ENCODE measurements around the gene FAM187B.
A peak's percentile ranks its signal among the peaks of the same experiment; 100 is the strongest.

The FAM187B gene

DNA sequence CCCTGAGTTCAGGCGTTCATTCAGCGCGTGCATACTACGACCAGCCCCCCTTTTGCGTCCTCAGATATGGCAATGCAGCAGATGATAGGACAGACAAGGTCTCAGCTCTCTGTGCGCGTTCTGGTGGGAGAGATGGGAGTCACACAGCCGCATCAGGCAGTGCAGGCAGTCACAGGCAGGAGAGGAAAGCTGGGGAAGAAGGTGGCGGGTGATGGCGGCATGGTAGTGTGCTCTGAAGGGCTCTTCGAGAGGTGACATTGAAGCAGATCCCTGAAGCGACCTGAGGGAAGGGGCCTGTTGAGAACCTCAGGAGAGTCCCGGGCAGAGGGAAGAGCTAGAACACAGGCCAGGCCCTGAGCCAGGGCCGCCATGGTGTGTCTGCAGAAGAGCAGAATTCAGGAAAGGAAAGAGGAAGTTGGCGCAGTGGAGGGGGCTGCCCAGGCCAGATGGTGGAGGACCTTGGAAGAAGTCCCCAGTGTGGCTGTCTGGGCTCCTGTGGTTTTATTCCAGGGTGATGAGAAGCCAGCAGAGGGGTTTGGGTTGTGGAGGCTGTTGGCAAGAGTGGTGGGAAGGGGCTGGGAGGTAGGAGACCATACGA lies 43.7 kb upstream of the FAM187B start:
- Histone ChIP-seq H3K9me3 (no peaks in the 10 kb centered on the region), H3K27ac (peak overlapping the region; percentile 11), H3K27me3 (no peaks in the 10 kb centered on the region), H3K36me3 (peaks cover 66% of the 10 kb centered on the region), H3K4me1 (ENCODE audit: control insufficient read depth in 1 of 2, insufficient read depth in 1 of 2, low read depth in 1 of 2, low read length in 1 of 2) (peaks cover 18 to 23% of the 10 kb centered on the region in 2 experiments), H3K4me3 (ENCODE audit: low read depth in 1 of 2, low read length in 1 of 2) (no peak overlapping the region)
- TF ChIP-seq, protein P1, sequence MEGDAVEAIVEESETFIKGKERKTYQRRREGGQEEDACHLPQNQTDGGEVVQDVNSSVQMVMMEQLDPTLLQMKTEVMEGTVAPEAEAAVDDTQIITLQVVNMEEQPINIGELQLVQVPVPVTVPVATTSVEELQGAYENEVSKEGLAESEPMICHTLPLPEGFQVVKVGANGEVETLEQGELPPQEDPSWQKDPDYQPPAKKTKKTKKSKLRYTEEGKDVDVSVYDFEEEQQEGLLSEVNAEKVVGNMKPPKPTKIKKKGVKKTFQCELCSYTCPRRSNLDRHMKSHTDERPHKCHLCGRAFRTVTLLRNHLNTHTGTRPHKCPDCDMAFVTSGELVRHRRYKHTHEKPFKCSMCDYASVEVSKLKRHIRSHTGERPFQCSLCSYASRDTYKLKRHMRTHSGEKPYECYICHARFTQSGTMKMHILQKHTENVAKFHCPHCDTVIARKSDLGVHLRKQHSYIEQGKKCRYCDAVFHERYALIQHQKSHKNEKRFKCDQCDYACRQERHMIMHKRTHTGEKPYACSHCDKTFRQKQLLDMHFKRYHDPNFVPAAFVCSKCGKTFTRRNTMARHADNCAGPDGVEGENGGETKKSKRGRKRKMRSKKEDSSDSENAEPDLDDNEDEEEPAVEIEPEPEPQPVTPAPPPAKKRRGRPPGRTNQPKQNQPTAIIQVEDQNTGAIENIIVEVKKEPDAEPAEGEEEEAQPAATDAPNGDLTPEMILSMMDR (IDR thresholded peaks at IDR 0.05), result no peak

DNA sequence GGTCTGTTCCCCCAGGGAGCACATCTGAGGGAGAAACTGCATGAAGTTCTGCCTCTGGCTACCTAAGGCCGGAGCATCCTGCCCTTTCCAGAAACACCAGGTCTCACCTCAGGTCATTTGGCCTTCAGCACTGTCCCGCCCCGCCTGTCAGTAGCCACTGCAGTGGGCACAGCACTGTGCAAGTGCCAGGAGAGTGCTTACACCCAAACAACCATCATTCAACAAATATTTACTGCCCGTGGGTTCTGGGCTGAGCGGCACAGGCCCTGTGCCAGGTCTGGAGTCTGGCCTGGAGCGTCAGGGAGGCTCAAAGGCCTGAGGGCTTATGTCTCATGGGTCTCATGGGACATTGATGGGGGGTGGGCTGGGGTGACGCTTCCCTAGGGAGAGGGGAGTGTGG lies 43.0 kb upstream of the FAM187B start:
- H3K4me1 ChIP-seq (ENCODE audit: control insufficient read depth in 1 of 2, insufficient read depth in 1 of 2, low read depth in 1 of 2, low read length in 1 of 2), result peaks cover 25 to 29% of the 10 kb centered on the region in 2 experiments
- no peaks in the 10 kb centered on the region for H3K9me3 ChIP-seq
- TF ChIP-seq, protein P1 (IDR thresholded peaks at IDR 0.05), result no peak
- H3K27me3 ChIP-seq, result no peaks in the 10 kb centered on the region
- H3K36me3 ChIP-seq, result peaks cover 59% of the 10 kb centered on the region
- no peak overlapping the region for H3K27ac ChIP-seq
- no peak overlapping the region for H3K4me3 ChIP-seq (ENCODE audit: low read depth in 1 of 2, low read length in 1 of 2)

DNA sequence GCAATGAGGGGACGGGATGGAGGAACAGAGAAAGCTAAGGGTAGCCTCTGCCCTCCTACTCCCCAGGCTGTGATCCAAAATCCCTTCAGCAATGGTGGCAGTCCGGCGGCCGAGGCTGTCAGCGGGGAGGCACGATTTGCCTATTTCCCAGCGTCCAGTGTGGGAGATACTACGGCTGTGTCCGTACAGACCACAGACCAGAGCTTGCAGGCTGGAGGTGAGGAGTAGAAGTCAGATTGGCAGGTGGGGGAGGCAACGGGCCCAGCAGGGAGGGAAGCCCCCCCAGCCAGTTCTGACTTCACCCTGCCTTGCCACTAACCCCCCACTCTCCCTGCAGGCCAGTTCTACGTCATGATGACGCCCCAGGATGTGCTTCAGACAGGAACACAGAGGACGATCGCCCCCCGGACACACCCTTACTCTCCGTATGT lies 41.9 kb upstream of the FAM187B start:
- peaks cover 36 to 41% of the 10 kb centered on the region in 2 experiments for H3K4me1 ChIP-seq (ENCODE audit: control insufficient read depth in 1 of 2, insufficient read depth in 1 of 2, low read depth in 1 of 2, low read length in 1 of 2)
- TF ChIP-seq, protein P1 (IDR thresholded peaks at IDR 0.05), result no peak
- peaks cover 53% of the 10 kb centered on the region for H3K36me3 ChIP-seq
- no peaks in the 10 kb centered on the region for H3K9me3 ChIP-seq
- H3K4me3 ChIP-seq (ENCODE audit: low read depth in 1 of 2, low read length in 1 of 2), result peak overlapping the region in 1 of 2 experiments; percentile 64
- H3K27ac ChIP-seq, result peak overlapping the region; percentile 93
- H3K27me3 ChIP-seq, result no peaks in the 10 kb centered on the region

DNA sequence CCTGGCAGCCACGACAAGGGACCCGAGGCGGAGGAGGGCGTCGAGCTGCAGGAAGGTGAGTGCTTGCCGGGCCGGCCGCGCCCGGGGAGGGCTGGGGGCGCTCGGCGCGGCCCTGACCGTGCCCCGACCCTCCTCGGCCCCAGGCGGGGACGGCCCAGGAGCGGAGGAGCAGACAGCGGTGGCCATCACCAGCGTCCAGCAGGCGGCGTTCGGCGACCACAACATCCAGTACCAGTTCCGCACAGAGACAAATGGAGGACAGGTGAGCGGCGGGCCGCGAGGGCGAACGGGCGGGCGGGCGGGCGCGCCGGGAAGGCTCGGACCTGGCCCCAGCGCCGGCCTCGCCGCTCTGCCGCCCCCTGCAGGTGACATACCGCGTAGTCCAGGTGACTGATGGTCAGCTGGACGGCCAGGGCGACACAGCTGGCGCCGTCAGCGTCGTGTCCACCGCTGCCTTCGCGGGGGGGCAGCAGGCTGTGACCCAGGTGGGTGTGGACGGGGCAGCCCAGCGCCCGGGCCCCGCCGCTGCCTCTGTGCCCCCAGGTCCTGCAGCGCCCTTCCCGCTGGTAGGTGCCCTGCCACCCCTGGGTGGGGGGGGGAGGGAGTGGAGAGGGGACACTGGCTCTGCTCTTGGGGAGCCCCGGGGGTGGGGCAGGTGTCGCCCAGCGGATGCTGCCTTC lies 41.0 kb upstream of the FAM187B start:
- Histone ChIP-seq H3K27ac (peak overlapping the region; percentile 93), H3K4me1 (ENCODE audit: control insufficient read depth in 1 of 2, insufficient read depth in 1 of 2, low read depth in 1 of 2, low read length in 1 of 2) (peaks cover 43 to 46% of the 10 kb centered on the region in 2 experiments), H3K9me3 (no peaks in the 10 kb centered on the region), H3K36me3 (peaks cover 45% of the 10 kb centered on the region), H3K27me3 (no peaks in the 10 kb centered on the region), H3K4me3 (ENCODE audit: low read depth in 1 of 2, low read length in 1 of 2) (peak overlapping the region; percentile 64 to 86)
- TF ChIP-seq, protein P1 (IDR thresholded peaks at IDR 0.05), result peak; percentile 96

DNA sequence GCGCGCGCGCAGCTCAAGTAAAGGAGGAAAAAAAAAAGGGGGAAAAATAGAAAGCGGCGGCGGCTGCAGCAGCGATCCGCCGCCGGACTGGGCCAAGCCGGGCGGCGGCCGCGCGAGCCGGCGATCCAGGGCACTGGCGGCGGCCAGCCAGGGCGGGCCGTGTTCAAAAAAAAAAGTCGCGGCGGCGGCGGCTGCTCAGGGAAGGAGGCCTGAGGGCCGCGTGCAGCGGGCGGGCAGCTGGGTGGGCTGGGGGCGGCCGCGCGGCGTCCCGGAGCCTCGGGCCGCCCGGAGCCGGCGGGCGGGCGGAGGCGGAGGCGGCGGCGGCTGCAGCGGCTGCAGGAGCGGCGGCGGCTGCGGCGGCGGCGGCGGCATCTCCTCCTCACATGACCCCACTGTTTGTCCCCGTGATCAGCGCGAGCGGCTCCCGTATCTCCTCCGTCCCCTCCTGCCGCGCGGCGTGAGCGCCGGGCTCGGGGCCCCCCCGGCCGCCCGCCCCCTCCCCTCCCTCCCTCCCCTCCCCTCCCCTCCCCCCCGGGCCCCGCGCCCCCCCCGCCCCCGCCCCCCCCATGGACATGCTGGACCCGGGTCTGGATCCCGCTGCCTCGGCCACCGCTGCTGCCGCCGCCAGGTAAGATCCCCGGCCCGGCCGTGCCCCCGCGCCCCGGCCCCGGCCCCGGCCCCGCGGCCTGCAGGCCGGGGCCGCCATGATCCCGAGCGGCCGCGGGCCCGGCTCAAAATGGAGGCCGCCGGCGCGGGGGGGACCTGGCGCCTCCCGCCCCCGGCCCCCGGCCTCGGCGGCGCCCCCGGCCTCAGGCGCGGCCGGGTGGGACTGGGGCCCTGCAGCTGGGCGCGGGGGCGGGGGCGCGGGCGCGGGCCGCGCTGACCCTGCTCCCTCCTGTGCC lies 40.2 kb upstream of the FAM187B start, which contains the start of gene USF2:
Gene USF2 (plus strand): TSS at position 427 of the 902 bp plus-strand sequence. CDS start 140 bp downstream, at position 567.
- peak within 1 kb of the TSS; percentile 93 for H3K27ac ChIP-seq
- TF ChIP-seq, protein P1 (IDR thresholded peaks at IDR 0.05), result no peak
- H3K9me3 ChIP-seq, result no peaks in the 10 kb centered on the region
- H3K36me3 ChIP-seq, result peaks cover 37% of the 10 kb centered on the region
- peak within 1 kb of the TSS; percentile 86 to 99 for H3K4me3 ChIP-seq (ENCODE audit: low read depth in 1 of 2, low read length in 1 of 2)
- peaks cover 44 to 46% of the 10 kb centered on the region in 2 experiments for H3K4me1 ChIP-seq (ENCODE audit: control insufficient read depth in 1 of 2, insufficient read depth in 1 of 2, low read depth in 1 of 2, low read length in 1 of 2)
- H3K27me3 ChIP-seq, result no peaks in the 10 kb centered on the region

All from neutrophil (primary cell).